HG03565 (cell line): ENCODE data around the gene PXDN.
"Not testable (repeated sequence)": the region's sequence is repeated elsewhere in the genome, so short reads cannot be mapped to it uniquely, and the experiment has no call there.

Experiments used
- ATAC-seq: cut with Tn5 transposase; IDR thresholded peaks from one replicate; pipeline ENCODE4 v1.9.1; 2021; ENCODE audit warnings: mild to moderate bottlenecking, moderate library complexity; ENCODE audit not compliant: unreplicated experiment

The PXDN gene, protein sequence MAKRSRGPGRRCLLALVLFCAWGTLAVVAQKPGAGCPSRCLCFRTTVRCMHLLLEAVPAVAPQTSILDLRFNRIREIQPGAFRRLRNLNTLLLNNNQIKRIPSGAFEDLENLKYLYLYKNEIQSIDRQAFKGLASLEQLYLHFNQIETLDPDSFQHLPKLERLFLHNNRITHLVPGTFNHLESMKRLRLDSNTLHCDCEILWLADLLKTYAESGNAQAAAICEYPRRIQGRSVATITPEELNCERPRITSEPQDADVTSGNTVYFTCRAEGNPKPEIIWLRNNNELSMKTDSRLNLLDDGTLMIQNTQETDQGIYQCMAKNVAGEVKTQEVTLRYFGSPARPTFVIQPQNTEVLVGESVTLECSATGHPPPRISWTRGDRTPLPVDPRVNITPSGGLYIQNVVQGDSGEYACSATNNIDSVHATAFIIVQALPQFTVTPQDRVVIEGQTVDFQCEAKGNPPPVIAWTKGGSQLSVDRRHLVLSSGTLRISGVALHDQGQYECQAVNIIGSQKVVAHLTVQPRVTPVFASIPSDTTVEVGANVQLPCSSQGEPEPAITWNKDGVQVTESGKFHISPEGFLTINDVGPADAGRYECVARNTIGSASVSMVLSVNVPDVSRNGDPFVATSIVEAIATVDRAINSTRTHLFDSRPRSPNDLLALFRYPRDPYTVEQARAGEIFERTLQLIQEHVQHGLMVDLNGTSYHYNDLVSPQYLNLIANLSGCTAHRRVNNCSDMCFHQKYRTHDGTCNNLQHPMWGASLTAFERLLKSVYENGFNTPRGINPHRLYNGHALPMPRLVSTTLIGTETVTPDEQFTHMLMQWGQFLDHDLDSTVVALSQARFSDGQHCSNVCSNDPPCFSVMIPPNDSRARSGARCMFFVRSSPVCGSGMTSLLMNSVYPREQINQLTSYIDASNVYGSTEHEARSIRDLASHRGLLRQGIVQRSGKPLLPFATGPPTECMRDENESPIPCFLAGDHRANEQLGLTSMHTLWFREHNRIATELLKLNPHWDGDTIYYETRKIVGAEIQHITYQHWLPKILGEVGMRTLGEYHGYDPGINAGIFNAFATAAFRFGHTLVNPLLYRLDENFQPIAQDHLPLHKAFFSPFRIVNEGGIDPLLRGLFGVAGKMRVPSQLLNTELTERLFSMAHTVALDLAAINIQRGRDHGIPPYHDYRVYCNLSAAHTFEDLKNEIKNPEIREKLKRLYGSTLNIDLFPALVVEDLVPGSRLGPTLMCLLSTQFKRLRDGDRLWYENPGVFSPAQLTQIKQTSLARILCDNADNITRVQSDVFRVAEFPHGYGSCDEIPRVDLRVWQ (N-terminal part only)

DNA sequence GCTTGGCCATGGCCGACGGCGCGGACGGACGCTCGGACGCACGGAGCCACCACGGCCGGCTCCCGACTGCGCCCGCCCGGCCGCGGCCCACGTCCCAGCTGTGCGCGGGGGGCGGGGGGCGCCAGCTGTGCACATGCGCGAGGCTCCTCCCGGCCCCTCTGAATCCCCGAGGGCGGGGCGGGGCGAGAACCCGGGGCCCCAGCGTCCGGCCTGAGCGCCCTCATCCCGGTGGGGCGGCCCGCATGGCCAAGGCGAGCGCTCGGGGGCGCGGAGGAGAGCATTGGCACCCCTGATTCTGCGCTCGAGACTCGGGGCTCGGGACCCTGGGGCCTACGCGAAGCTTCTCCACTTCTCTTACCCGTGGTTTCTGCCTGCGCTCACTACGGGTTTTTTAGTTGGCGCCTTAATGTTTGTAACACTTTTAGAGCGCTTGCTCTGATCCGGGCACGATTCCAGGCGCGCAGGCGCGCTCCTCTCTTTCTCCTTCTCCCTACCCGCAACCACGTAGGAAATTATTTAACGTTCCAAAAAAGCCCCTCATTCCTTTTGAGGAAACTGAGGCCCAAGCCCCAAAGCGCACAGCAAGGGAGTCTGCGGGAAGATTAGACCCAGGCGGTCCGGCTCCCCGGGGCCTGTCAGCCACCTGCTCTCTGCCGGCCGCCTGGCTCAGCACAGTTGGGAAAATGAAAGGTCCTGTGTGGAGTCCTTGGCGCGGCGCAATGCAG, at the start of gene PXDN:
PXDN (minus strand) TSS at position 70 of the 725 bp plus-strand sequence; CDS start at position 10, 60 bp downstream.
- no peak for ATAC-seq

DNA sequence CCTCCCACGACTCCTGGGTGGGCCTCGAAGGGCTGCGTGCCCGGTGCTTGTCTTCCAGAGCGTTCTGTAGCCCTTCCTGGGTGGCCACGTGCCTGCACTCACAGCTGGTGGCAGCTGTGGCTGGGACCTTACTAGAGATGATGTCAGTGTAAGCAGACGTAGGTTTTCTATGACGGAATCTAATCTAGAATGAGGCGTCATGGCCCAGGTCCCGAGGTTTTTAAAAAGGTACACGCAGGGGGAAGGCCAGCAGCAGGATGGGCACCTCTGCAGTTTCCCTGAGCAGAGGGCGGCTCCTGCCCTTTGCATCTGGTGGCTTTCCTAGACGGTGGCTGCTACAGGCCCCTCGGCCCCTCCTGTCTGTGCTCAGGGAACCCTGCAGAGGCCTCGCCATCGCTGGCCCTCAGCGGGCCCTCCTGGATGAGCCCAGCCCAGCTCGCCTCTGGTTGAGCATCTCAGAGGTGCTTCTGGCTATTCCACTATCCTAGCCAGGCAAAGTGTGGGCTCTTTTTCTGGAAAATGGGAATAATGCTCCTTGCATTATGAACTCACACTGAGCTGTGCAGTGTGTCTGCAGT, 49.6 kb upstream of the PXDN start:
- no peak for ATAC-seq

DNA sequence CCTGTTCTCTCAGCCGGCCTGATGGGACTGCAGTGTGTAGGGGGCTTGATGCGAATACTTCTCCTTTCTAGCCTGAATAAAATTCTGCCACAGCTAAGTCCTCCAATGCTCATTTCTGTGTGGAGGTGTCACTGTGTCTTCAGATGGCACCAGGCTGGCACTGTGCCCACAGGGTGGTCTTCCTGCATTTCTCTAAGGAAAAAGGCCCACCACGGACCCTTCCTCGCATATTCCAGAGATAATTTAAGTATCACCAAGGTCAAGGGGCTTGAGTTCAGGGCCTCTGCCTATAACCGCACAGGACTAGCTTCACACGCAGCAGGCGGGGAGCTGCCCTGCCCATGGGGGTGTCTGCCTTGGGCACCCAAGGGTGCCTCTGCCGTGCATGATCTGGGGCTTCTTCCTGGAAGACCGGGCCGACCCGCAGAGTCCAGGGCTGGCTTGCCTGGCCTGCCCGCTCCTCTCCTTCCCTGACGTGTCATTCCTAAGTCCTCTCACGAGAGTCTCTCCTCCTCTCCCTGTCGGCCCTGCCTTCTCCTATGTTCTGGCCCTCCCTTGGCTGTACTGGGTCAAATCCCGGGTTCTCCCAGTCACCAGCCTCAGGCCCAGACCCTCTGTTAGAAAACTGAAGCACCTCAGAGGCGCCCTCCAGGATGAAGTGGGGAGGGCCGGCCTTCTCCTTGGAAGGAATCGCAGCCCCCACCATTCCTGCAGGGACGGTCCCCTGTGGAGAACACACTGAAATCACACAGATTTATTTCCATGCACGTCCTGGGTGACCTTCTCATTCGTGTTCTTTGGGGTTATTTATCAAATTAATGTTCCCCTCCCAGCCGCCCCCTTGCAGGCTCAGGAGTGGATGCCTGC, 48.9 kb upstream of the PXDN start:
- no peak for ATAC-seq

DNA sequence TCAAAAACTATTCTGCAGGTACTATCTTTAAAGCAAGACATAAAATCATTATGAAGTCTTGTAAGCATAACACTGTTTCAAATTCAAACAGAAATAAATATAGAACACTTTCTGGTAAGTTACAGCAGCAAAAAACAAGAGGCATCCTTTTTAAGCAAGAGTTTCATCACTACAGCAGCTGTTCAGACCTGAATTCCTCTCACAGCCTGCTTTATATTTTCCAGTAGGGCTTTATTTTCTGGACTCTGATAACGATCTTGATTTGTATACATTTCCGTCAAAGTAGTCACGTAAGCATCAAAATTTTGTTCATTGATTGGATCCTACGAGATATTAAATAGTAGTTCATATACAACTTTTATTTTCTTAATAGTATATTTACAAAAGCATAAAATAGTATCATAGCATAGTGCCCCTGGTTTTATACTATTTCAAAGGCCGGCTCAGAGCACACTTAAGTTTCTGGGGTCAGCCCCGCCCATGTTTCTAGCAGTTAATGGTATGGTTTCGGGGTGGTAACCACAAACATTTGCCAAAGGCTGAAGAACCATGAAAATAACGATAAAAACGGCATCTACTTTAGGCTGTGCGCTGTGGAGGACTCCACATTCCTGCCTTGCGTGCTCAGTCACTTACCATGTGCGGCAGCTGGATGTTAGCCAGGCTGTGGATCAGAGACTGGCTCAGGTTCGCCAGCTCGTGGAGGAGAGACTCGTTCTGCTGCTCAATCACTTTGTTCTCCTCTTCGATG, 47.5 kb upstream of the PXDN start:
- no peak for ATAC-seq

DNA sequence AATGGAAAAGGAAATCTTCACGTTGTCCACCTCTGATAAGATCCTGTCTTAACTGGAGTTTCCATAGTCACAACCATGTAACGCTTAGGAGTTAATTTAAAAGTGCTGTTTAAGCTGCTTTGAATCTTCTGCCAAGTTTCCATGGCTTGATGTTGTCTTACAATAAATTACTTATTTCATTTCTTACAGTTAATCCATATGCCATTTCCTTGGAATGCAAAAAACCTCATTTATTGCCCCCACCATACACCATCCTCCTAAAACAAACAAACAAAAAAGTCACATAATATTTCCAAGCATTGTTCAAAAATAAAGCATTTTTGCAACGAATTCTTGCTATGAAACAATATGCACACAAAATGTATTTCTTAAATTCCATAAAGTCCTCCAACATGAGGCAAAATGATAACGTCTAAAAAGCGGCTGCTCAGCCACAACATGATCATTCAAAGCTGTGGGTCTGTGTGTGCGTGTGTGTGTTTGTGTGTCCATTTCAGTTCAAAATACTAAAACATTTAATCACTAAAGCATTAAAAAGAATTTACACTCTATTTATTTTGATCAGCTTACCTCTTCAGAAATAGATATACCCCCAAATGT, 46.8 kb upstream of the PXDN start:
- ATAC-seq = no peak

DNA sequence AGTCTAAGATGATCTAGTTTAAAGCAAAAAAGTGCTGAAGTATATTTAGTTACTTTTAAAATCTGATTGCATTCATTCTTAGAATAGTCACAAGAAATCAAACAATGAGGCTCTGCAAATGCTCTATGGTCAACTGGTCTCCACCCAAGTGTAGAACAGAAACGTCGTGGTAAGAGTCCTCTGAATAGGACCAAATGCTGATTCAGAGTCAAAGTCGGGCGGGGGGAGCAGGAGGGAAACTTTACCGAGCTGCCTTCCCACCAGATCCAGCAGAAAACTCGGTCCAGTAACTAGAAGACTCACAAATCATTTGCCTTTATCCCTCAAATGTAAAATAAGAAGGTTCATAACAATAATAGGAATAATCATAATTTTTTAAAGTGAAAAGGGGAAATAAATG, 46.2 kb upstream of the PXDN start:
- no peak for ATAC-seq

DNA sequence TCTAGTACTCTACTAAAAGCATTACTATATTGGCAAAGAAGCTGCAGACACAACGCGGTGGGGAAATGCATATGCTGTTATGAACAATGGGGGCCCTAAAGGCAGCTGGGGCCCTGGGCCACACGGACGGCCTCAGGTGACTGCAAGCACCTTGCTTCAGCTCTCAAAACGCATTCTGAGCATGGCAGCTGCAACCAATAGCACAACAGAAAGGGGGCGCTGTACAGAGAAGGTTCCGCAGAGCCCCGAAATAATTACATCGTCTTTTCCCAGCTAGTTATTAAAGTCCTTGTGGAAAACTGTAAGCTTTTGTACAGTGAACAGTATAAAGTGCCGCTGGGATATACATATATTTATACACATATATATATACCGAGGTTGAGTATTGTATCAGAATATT, 45.3 kb upstream of the PXDN start:
- ATAC-seq = no peak

DNA sequence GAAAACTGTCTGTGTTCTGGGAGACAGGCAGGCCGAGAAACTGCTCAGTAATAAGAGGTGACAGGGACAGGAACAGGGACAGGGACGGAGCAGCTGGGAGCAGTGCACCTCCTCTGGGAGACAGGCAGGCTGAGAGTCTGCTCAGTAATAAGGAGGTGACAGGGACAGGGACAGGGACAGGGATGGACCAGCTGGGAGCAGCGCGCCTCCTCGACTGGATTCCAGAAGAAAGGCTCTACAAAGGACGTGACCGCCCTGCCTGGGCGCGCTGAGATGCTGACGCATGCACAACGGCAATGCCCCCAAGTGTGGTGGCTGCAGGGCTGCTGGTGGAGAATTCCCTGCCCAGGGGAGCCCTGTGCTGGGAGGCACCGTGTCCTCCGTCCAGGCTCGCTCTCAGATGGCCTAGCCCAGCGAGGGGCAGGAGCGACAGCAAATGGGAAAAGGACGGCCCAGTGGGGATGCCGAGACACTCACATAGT, 44.2 kb upstream of the PXDN start:
- no peak for ATAC-seq

DNA sequence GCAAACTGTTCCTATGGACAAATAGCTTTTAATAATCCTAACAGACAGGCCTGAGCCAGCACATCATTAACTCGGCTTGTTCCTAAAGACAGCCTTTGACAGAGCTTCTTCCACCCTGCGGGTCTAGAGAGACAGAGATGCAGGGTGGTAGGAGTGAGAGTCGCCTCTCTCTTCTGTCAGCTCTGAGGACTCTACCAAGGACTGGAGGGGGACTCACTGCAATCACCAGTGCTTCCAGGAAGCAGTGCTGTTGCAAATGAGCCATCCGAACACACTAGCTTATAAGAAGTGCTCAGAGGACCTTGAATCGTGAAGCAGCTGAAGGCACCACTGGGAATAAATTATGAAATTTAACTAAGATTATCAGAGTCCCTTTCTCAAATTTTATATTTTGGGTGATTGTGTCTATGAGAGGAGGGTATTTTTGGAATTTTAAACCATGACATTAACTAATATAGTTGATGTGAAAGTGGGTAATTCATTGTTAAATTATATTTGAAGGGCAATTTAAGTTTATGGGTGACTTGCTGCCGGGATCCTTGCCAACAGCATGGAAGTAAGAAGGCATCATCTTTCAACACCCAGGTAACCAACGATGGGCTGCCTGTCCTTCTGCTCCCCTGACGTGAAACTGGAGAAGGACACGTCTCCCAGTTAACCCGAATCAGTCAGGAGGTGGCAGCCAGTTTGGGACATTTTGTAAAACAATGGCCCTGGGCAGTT, 43.6 kb upstream of the PXDN start:
- ATAC-seq = no peak

DNA sequence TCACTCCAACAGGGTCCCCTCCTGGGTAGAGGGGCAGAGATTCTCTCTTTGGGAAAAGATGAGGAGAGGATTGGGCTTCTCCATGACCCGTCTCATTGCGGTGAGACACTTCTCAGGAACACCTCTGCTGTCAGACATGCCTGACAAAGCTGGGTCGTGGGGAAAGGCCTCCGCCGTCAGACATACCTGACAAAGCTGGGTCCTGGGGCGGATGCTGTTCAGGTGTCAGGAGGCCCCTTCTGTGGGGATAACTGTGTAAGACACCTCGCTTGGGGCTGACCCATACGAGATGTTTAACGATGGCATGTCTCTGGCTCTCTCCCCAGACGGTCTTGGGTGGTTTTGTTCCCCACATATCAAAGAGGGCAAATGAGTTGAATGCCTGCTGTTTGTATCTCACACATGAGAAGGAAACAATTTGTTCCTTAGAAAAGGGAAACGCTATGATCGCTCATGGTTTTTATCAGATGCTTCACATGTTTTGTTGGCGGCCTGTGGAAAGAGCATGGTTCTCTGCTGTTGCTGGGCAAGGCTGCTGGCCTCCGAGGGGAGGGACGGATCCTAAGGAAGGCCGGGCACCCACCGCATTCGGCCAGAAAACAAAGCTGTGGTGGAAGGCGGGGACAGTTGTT, 40.8 kb upstream of the PXDN start:
- no peak for ATAC-seq

DNA sequence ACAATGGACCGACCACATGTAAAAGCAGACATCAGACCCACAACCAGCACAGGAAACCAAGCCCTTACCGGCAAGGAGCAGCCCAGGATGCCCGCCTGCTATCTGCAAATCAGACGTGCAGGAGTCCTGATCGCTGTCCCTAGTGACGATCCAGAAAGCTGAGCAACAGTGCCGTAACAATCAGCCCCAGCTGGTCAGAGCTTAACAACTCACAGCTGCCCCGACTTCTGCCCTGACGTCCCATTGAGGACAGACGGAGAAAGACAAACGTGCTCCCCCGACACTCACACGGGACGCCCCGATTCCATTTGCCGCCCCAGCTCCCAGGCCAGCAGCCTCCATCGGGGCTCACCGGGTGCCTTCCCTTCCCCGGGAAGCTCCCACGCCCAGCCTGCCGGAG, 39.8 kb upstream of the PXDN start:
- ATAC-seq = no peak

DNA sequence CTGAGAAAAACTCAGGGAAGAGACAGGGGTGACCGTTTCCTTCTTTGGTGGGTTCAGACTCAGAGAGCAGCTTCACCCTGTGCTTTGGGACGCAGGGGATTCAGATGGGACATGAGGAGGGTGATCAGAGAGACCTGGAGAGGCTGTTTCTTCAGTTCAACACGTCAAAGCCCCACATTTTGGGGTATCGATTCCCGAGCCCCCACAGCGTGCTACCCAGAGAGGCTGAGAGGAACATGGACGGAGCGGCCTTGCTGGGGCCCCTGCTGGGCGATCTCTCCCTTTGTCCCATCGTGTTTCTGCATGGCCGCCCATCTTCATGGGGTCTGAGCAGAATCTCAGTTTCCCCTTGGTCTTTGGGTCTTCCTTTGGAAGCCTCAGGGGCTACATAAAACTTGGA, 38.2 kb upstream of the PXDN start:
- ATAC-seq = no peak

DNA sequence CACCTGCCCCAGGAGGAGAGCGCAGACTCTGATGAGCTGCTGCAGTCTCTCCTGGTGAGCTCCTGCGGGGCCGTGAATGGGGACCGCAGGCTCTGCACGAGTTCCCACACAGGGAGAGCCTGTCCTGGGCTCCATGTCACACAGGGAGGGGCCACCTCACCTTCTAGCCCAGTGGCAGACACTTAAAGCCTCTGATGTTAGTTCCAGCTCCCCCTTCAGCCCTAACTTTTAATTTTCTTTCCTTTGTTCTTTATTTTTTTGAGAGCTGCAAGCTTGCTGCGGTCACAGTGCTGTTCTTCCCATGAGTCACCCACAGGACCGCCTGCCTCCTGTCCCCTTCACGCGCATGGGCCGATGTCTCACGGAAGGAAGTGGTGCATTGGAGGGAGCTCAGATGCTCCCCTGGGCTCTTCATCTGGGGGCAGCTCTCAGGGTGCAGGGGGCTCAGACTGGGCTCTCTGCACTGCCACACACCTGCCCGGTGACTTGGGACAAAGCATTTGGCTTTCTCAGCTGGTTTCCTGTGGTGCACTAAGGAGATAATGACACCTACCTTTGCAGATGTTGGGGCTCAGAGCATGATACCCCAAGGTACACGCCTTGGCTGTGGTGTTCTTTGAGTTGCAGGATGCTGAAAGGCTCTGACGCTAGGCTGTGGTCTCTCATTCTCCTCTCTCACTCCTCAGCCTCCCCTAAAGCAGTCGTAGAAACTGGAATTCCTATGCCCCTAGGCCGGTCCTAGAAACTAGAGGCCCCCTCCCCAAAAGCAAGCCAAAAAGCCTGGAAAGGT, 37.2 kb upstream of the PXDN start:
- ATAC-seq = no peak

DNA sequence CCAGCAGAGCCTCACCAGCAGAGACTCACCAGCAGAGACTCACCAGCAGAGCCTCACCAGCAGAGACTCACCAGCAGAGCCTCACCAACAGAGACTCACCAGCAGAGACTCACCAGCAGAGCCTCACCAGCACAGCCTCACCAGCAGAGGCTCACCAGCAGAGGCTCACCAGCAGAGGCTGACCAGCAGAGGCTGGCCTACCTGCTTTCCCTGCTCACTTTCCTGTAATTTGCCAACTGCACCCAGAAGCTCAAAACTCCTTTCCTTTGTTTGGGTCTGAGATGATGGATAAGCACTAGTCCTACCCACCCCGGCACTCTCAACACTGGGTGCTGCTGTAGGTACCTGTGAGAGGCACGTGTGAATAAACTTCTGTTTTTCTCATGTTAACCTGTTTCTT, 36.4 kb upstream of the PXDN start:
- ATAC-seq = no peak

DNA sequence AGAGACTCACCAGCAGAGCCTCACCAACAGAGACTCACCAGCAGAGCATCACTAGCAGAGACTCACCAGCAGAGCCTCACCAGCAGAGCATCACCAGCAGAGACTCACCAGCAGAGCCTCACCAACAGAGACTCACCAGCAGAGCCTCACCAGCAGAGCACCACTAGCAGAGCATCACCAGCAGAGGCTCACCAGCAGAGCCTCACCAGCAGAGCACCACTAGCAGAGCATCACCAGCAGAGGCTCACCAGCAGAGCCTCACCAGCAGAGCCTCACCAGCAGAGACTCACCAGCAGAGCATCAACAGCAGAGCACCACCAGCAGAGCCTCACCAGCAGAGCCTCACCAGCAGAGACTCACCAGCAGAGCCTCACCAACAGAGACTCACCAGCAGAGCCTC, 35.7 kb upstream of the PXDN start:
- ATAC-seq = not testable (repeated sequence)

DNA sequence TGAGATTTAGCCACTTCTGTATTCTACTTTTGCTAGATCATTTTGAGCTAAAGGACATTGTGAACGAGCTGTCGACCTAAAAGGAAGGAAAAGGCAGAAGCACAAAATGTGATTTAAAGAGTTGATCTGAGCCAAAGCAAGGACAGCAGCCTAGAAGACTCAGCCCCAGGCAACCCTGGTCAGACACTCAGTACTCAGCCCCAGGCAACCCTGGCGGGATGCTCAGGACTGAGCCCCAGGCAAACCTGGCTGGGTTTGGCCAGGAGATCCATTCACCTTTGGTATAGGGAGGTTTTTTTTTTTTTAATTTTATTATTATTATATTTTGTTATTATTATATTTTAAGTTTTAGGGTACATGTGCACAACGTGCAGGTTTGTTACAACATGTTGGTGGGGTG, 34.3 kb upstream of the PXDN start:
- no peak for ATAC-seq
